Endothelial cell of umbilical vein (primary cell): ENCODE results near the gene PXN.

ENCODE experiments used
- CTCF ChIP-seq, 2 donors: IDR thresholded peaks; 1 replicate in 1 of 2; 2 replicates in 1 of 2; pipeline ENCODE4 v1.5.1; 2011; ENCODE audit warnings: low read length in 2 of 2, mild to moderate bottlenecking in 2 of 2, moderate library complexity in 2 of 2, control low read depth in 1 of 2, inconsistent platforms in 1 of 2, low read depth in 1 of 2; ENCODE audit not compliant: insufficient read depth in 1 of 2; ENCODE audit errors: extremely low read depth in 1 of 2
- EZH2 ChIP-seq: IDR thresholded peaks from 2 replicates; pipeline ENCODE4 v1.6.1; 2012; ENCODE audit warnings: borderline replicate concordance, low read depth, mild to moderate bottlenecking, moderate library complexity, low read length, inconsistent platforms; ENCODE audit not compliant: severe bottlenecking
- MAX ChIP-seq: IDR thresholded peaks from 2 replicates; pipeline ENCODE4 v1.6.1; 2011; ENCODE audit not compliant: insufficient read depth, insufficient read length

GRCh38 chr12:120168337-120168736, 97.2 kb downstream of the PXN start:
- TF ChIP-seq CTCF (IDR thresholded peaks at IDR 0.05; ENCODE audit: extremely low read depth in 1 of 2, insufficient read depth in 1 of 2, low read depth in 1 of 2, low read length in 2 of 2) = no peak
- TF ChIP-seq EZH2 = no peak
- TF ChIP-seq MAX = no peak
